Naive thymus-derived CD4-positive, alpha-beta T cell (primary cell): ENCODE data around the gene ATP6V0B. TPM values are rescaled to one million over a fixed set of nuclear protein-coding genes. Genes with fewer than 3 reads are reported as not detected.
A peak's percentile ranks its signal among the peaks of the same experiment; 100 is the strongest.

Experiments
- ATAC-seq: fragments of 150-1000 bp; cut with Tn5 transposase; 2 replicates; pipeline ENCODE4 v1.10.0; 2021; ENCODE audit warnings: mild to moderate bottlenecking, moderate library complexity
- CTCF ChIA-PET: fragments of 350-600 bp; sonication (Branson Sonifier 250); formaldehyde crosslinking; loops from one replicate; lab custom pipeline; 2021; ENCODE audit warnings: antibody characterized with exemption; lab: Charles Lee
- POLR2A ChIA-PET: fragments of 350-600 bp; sonication (Branson Sonifier 250); formaldehyde crosslinking; loops from one replicate; lab custom pipeline; 2021; ENCODE audit warnings: antibody characterized with exemption, inconsistent platforms; lab: Charles Lee
- DNase-seq, 9 donors: peaks; one replicate each; pipeline versions ENCODE4 v3.0.0 to v3.0.0-alpha.2; 2020 to 2022; ENCODE audit warnings: mixed read lengths in 1 of 9
- H3K27ac ChIP-seq: one replicate; pipeline ENCODE4 v1.7.0; 2013; ENCODE audit warnings: mild to moderate bottlenecking, low read depth, low read length, moderate library complexity
- H3K27me3 ChIP-seq, 2 donors: one replicate each; pipeline ENCODE4 v1.7.0; 2013; ENCODE audit warnings: low read length in 2 of 2, mild to moderate bottlenecking in 2 of 2, moderate library complexity in 2 of 2; ENCODE audit not compliant: control insufficient read depth in 2 of 2, insufficient read depth in 2 of 2
- H3K36me3 ChIP-seq, 3 experiments: 1 replicate in 2 of 3; 2 replicates in 1 of 3; pipeline ENCODE4 v1.7.0; 2013; ENCODE audit warnings: low read length in 3 of 3, mild to moderate bottlenecking in 3 of 3, moderate library complexity in 1 of 3; ENCODE audit not compliant: insufficient read depth in 3 of 3, control insufficient read depth in 2 of 3
- H3K4me1 ChIP-seq, 2 donors: one replicate each; pipeline ENCODE4 v1.7.0; 2013; ENCODE audit warnings: low read length in 2 of 2, mild to moderate bottlenecking in 2 of 2, moderate library complexity in 1 of 2; ENCODE audit not compliant: control insufficient read depth in 2 of 2, insufficient read depth in 2 of 2
- H3K4me3 ChIP-seq: 2 replicates; pipeline ENCODE4 v1.7.0; 2013; ENCODE audit warnings: mild to moderate bottlenecking, low read length
- H3K9me3 ChIP-seq, 3 experiments: 1 replicate in 2 of 3; 2 replicates in 1 of 3; pipeline ENCODE4 v1.7.0; 2013; ENCODE audit warnings: low read length in 3 of 3; ENCODE audit not compliant: control insufficient read depth in 2 of 3
- H3K27ac Mint-ChIP-seq, 9 donors: one replicate each; pipeline ENCODE4 v1.8.0; 2020 to 2022; ENCODE audit warnings: mixed read lengths in 9 of 9, mild to moderate bottlenecking in 8 of 9, moderate library complexity in 5 of 9, inconsistent platforms in 2 of 9
- H3K27me3 Mint-ChIP-seq, 5 donors: one replicate each; pipeline ENCODE4 v1.8.0; 2021 to 2022; ENCODE audit warnings: mixed read lengths in 5 of 5, mild to moderate bottlenecking in 1 of 5
- H3K36me3 Mint-ChIP-seq, 5 donors: one replicate each; pipeline ENCODE4 v1.8.0; 2020 to 2022; ENCODE audit warnings: mixed read lengths in 5 of 5, mild to moderate bottlenecking in 3 of 5, inconsistent platforms in 1 of 5
- H3K4me1 Mint-ChIP-seq, 7 donors: one replicate each; pipeline ENCODE4 v1.8.0; 2020 to 2022; ENCODE audit warnings: mixed read lengths in 7 of 7, mild to moderate bottlenecking in 3 of 7, inconsistent platforms in 1 of 7
- H3K4me3 Mint-ChIP-seq, 10 donors: one replicate each; pipeline ENCODE4 v1.8.0; 2020 to 2022; ENCODE audit warnings: mild to moderate bottlenecking in 10 of 10, mixed read lengths in 10 of 10, moderate library complexity in 6 of 10, inconsistent platforms in 2 of 10
- H3K9me3 Mint-ChIP-seq, 11 donors: one replicate each; pipeline ENCODE4 v1.8.0; 2020 to 2022; ENCODE audit warnings: mixed read lengths in 11 of 11, mild to moderate bottlenecking in 4 of 11, inconsistent platforms in 1 of 11, moderate library complexity in 1 of 11
- intact Hi-C, 2 donors: fragments of 100-400 bp; cut with micrococcal nuclease; formaldehyde crosslinking; loops; one replicate each; pipeline ENCODE4 v1.15.1; 2023
- polyA plus RNA-seq, 2 donors: library from polyadenylated mRNA; unstranded; fragments of 300-500 nt; fragmentation: Illumina TruSeq; gene quantifications; one replicate each; pipeline ENCODE4 v1.2.3, GENCODE V29; 2021
- total RNA-seq, 6 experiments: library from RNA in 5 of 6; stranded (reverse) in 5 of 6; gene quantifications; 1 replicate in 5 of 6; 2 replicates in 1 of 6; pipeline ENCODE4 v1.2.3 and lab custom pipeline; 2021 to 2026

Gene ATP6V0B
- total and polyA plus RNA-seq, 7 experiments from 2014 or later, result 47.3 to 166 (median 139) TPM

DNA sequence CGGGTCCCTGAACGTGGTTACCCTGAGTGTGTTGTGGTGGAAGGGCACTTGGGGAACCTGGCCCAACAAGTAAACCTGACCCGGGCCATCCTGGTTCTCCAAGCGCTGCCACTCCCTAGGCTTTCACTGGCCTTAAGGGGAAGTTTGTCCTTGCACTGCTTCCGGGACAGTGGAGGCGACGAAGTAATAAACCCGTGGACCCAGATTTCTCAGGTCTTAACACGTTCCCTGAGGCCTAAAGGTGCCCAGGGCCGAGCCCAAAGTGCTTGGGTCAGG is 16.4 kb downstream of the ATP6V0B start:
- Mint-ChIP-seq H3K36me3 (no peaks in the 10 kb centered on the region), H3K4me1 (peaks cover 0 to 17% (median 9%) of the 10 kb centered on the region in 7 donors), H3K27me3 (no peaks in the 10 kb centered on the region), H3K4me3 (peak overlapping the region; percentile 83 to 95 (median 92)), H3K9me3 (no peaks in the 10 kb centered on the region), H3K27ac (peak overlapping the region in 5 of 9 donors; percentile 60 to 91 (median 81))
- ATAC-seq, result no peak
- no peaks in the 10 kb centered on the region for H3K27me3 ChIP-seq
- H3K27ac ChIP-seq, result peak overlapping the region; percentile 72
- intact Hi-C loops, result loop anchor here (1.0 to 2.0 kb wide), 5 partner anchors 16 to 45 kb away; partner anchors contain the start of genes ATP6V0B (in 2 of the 2) and IPO13 (in 2 of the 2)
- DNase-seq, result no peak
- no peaks in the 10 kb centered on the region for H3K36me3 ChIP-seq
- H3K9me3 ChIP-seq, result no peaks in the 10 kb centered on the region
- peaks cover 0 to 11% of the 10 kb centered on the region in 2 donors for H3K4me1 ChIP-seq
- ChIA-PET CTCF (no interaction called here), POLR2A (interaction anchor here (0.6 kb wide), 1 partner anchor 1077 kb away, joined by 4 read pairs; no protein-coding TSS in a partner anchor)
- peak overlapping the region; percentile 79 for H3K4me3 ChIP-seq

DNA sequence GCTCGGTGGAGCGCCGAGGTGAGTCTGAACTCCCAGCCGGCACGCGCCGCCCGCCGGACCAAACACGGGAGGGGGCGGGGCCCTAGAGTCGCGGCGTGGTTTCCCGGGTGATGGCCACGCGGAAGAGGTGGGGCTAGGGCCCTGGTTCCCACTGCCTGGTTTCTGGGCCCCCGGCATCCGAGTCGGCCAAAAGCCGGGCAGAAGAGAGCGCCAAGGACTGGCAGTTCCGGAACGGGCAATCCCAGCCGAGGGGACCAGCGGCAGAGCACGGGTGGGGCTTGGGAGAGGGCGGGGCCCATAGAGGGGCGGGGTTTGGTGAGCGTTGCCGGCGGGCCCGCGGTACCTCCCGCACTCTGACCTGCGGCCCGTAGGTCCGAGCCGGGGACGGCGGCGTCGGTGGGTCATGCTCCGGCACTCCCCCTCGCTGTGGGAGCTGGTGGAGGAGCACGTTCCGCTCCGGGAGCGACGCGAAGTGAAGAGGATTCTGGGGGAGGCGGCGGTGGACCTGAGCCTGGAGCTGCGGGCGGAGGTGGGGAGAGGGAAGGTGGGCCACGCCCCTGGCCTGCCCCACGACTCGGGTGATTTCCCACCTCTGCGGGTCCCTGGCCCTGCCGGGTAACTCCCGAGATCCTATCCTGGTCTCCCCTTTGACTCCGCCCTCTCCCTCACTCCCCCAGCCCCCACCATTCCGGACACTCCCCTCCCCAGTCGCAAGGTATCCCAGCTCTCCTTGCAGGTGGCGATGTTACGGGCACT is 16.9 kb downstream of the ATP6V0B start, which contains the start of gene CCDC24:
Gene CCDC24, plus strand, starts transcription at position 124 of the 756 bp plus-strand sequence. Its CDS starts 280 bp downstream, at position 404.
- DNase-seq (peak; percentile 38 to 81 (median 58)), ATAC-seq (peak; percentile 91)
- Histone ChIP-seq H3K9me3 (no peaks in the 10 kb centered on the region), H3K27ac (peak within 1 kb of the TSS; percentile 72), H3K36me3 (no peaks in the 10 kb centered on the region), H3K4me1 (peaks cover 0 to 11% of the 10 kb centered on the region in 2 donors), H3K4me3 (peak within 1 kb of the TSS; percentile 79), H3K27me3 (no peaks in the 10 kb centered on the region)
- Mint-ChIP-seq H3K27ac (peak within 1 kb of the TSS in 8 of 9 donors; percentile 43 to 91 (median 73)), H3K4me1 (peaks cover 0 to 17% (median 9%) of the 10 kb centered on the region in 7 donors), H3K36me3 (no peaks in the 10 kb centered on the region), H3K9me3 (no peaks in the 10 kb centered on the region), H3K4me3 (peak within 1 kb of the TSS; percentile 83 to 95 (median 92)), H3K27me3 (no peaks in the 10 kb centered on the region)
- ChIA-PET CTCF (no interaction called here), POLR2A (interaction anchor here (1.3 kb wide), 1 partner anchor 17 kb away, joined by 5 read pairs; the partner anchor contains the start of gene ATP6V0B)
- intact Hi-C loops, result loop anchor here (1.0 to 2.0 kb wide), 5 partner anchors 17 to 45 kb away; partner anchors contain the start of genes ATP6V0B (in 2 of the 2) and IPO13 (in 2 of the 2)

DNA sequence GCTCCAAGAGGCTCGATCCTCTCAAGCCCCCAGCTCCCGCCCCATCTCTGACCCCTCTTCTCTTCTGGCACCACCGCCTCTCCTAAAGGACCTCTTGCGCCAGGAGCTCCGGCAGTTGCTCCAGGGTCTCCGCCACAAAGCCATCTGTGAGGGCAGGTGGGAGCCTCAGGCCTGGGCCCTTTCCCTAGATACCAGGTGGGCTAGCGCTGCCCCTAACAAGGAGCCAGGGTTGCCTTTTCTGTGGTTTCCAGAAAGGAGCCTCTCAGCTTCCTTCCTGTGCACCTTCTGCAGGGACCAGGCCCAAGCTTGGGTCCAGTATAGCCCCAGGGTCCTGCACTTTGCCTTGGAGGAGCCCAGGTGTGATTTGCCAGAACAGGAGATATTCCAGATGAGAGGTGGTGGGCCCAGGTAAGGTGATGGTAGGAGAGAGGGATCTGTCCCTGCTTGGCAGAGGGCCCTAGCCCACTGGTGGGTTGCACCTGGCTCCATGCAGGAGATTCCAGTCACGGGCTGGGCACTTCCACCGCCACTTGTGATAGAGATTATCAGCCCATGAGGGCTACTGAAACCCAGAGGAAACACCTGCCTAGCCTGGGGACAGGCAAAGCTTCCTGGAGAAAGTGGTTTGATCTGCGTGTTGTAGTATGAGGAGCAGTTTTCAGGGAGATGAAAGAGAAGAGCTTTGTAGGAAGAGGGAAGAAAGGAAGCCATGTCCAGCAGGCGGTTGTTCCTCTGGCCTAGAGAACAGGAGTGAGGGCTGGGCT is 17.7 kb downstream of the ATP6V0B start:
- POLR2A ChIA-PET, result interaction anchor here (1.3 kb wide), 1 partner anchor 17 kb away, joined by 5 read pairs; the partner anchor contains the start of gene ATP6V0B
- no peaks in the 10 kb centered on the region for H3K27me3 ChIP-seq
- DNase-seq (no peak), ATAC-seq (no peak)
- peaks cover 0 to 11% of the 10 kb centered on the region in 2 donors for H3K4me1 ChIP-seq
- Mint-ChIP-seq H3K9me3 (no peaks in the 10 kb centered on the region), H3K36me3 (no peaks in the 10 kb centered on the region), H3K4me1 (peaks cover 0 to 17% (median 9%) of the 10 kb centered on the region in 7 donors), H3K27me3 (no peaks in the 10 kb centered on the region), H3K4me3 (peak overlapping the region; percentile 83 to 95 (median 92)), H3K27ac (peak overlapping the region in 7 of 9 donors; percentile 30 to 81 (median 60))
- H3K9me3 ChIP-seq, result no peaks in the 10 kb centered on the region
- H3K27ac ChIP-seq, result peak overlapping the region; percentile 72
- intact Hi-C loops, result no loop called here
- no peaks in the 10 kb centered on the region for H3K36me3 ChIP-seq
- H3K4me3 ChIP-seq, result peak overlapping the region; percentile 79
- CTCF ChIA-PET, result interaction anchor here (1.2 kb wide), 1 partner anchor 13 kb away, joined by 3 read pairs; no protein-coding TSS in a partner anchor

DNA sequence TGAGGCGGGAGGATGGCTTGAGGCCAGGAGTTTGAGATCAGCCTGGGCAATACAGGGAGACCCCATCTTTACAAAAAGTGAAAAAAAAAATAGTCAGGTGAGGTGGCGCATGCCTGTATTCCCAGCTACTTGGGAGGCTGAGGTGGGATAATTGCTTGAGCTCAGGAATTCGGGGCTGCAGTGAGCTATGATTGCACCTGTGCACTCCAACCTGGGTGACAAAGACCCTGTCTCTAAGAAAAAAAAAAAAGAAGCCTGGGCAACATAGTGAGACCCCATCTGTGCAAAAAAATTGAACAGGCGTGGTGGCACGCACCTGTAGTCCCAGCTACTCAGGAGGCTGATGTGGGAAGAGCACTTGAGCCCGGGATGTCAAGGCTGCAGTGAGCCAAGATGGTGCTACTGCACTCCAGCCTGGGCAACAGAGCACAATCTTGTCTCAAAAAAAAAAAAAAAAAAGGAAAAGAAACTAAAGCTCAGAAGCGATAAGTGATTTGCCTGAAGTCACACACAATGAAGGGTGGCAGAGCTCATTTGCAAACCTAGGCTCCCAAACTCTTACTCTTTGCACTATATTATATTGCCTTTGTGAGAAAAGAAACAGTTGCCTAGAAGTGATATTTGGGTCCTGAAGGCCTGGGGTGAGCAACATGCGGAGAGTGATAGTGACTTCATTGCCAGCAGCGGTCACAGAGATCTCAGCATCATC is 18.6 kb downstream of the ATP6V0B start:
- intact Hi-C loops, result no loop called here
- H3K27ac ChIP-seq, result no peak overlapping the region
- no peaks in the 10 kb centered on the region for H3K27me3 ChIP-seq
- no peak overlapping the region for H3K4me3 ChIP-seq
- H3K36me3 Mint-ChIP-seq, result no peaks in the 10 kb centered on the region
- H3K9me3 Mint-ChIP-seq, result no peaks in the 10 kb centered on the region
- peaks cover 0 to 11% of the 10 kb centered on the region in 2 donors for H3K4me1 ChIP-seq
- ATAC-seq, result no peak
- H3K36me3 ChIP-seq, result no peaks in the 10 kb centered on the region
- ChIA-PET POLR2A (interaction anchor here (0.8 kb wide), 1 partner anchor 18 kb away, joined by 7 read pairs; no protein-coding TSS in a partner anchor), CTCF (interaction anchor here (0.6 to 1.2 kb wide), 2 partner anchors 12 to 290 kb away, joined by 3 read pairs; no protein-coding TSS in a partner anchor)
- H3K27ac Mint-ChIP-seq, result no peak overlapping the region
- H3K27me3 Mint-ChIP-seq, result peaks cover 0 to under 1% (median 0%) of the 10 kb centered on the region in 5 donors
- H3K9me3 ChIP-seq, result no peaks in the 10 kb centered on the region
- peaks cover 0 to 17% (median 9%) of the 10 kb centered on the region in 7 donors for H3K4me1 Mint-ChIP-seq
- DNase-seq, result no peak
- peak overlapping the region in 5 of 10 donors; percentile 83 to 94 (median 90) for H3K4me3 Mint-ChIP-seq

DNA sequence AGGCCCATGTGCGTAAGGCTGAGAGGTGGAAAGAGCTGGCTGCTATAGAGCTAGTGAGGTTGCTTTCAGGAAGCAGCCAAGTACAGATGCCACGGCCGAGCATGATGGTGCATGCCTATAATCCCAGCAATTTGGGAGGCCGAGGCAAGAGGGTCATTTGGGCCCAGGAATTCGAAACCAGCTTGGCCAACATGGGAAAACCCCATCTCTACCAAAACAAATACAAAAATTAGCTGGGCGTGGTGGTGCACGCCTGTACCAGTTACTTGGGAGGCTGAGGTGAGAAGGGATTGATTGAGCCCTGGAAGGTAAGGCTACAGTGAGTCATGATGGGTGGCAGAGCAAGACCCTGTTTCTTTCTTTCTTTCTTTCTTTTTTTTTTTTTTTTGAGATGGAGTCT is 19.3 kb downstream of the ATP6V0B start:
- CTCF ChIA-PET, result interaction anchor here (0.6 kb wide), 1 partner anchor 291 kb away, joined by 3 read pairs; no protein-coding TSS in a partner anchor

More for the DNA sequence above, 19.3 kb downstream of the ATP6V0B start:
- Mint-ChIP-seq H3K4me3 (no peak overlapping the region), H3K36me3 (no peaks in the 10 kb centered on the region), H3K27me3 (peaks cover 0 to 4% (median 0%) of the 10 kb centered on the region in 5 donors), H3K9me3 (no peaks in the 10 kb centered on the region), H3K27ac (no peak overlapping the region), H3K4me1 (peaks cover 0 to 17% (median 9%) of the 10 kb centered on the region in 7 donors)
- DNase-seq (no peak), ATAC-seq (no peak)
- POLR2A ChIA-PET, result interaction anchor here (0.8 kb wide), 1 partner anchor 19 kb away, joined by 7 read pairs; no protein-coding TSS in a partner anchor
- Histone ChIP-seq H3K27ac (no peak overlapping the region), H3K36me3 (no peaks in the 10 kb centered on the region), H3K4me1 (peaks cover 0 to 11% of the 10 kb centered on the region in 2 donors), H3K9me3 (no peaks in the 10 kb centered on the region), H3K4me3 (no peak overlapping the region), H3K27me3 (no peaks in the 10 kb centered on the region)
- intact Hi-C loops, result no loop called here
